GM12891 (cell line): ENCODE measurements around the gene ZCWPW2.

Source experiments
- PAX5 ChIP-seq: IDR thresholded peaks from 2 replicates; pipeline ENCODE4 v1.6.1; 2011; ENCODE audit warnings: low read length, moderate library complexity, mild to moderate bottlenecking; ENCODE audit not compliant: insufficient read depth, severe bottlenecking
- POLR2A ChIP-seq: IDR thresholded peaks from 2 replicates; pipeline ENCODE4 v1.6.1; 2011; ENCODE audit warnings: low read depth, low read length, control low read depth
- POLR2AphosphoS5 ChIP-seq: IDR thresholded peaks from 2 replicates; pipeline ENCODE4 v1.6.1; 2011; ENCODE audit warnings: low read depth, low read length, control low read depth
- POU2F2 ChIP-seq: IDR thresholded peaks from 2 replicates; pipeline ENCODE4 v1.6.1; 2011; ENCODE audit warnings: low read depth, mild to moderate bottlenecking, control low read depth, low read length, moderate library complexity
- SPI1 ChIP-seq: IDR thresholded peaks from 2 replicates; pipeline ENCODE4 v1.6.1; 2011; ENCODE audit warnings: low read depth, low read length, control low read depth
- TAF1 ChIP-seq: IDR thresholded peaks from 2 replicates; pipeline ENCODE4 v1.6.1; 2011; ENCODE audit warnings: low read depth, low read length, control low read depth

DNA sequence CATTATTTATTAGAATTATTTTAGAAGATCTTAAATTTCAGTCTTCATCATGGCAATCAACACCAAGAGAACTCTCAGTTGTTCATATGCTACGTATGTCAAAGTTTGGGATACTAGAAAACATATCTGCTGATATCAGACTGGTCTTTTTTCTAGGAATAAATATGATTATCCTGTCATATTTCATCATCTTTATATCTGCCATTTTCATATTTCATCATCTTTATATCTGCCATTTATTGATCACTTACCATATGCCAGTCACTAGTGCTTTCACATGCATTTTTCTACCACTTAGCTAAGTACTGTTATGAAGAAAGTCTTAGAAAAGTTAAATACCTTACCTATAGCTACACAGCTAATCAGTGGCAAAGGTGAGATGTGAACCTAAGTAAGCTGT lies 2.8 kb upstream of the ZCWPW2 start:
- TF ChIP-seq PAX5, result no peak
- no peak for TF ChIP-seq POLR2A
- no peak for TF ChIP-seq POLR2AphosphoS5
- TF ChIP-seq SPI1, result no peak
- TF ChIP-seq POU2F2, result no peak
- TF ChIP-seq TAF1, result no peak
